ENCODE measurements around the gene MTMR10. TPM values are rescaled to one million over a fixed set of nuclear protein-coding genes. Genes with fewer than 3 reads are reported as not detected.

The MTMR10 gene
- polyA plus RNA-seq, 2 of the 4 experiments (the other 2 are of a cell fraction): 11.9 to 23.1 TPM

DNA sequence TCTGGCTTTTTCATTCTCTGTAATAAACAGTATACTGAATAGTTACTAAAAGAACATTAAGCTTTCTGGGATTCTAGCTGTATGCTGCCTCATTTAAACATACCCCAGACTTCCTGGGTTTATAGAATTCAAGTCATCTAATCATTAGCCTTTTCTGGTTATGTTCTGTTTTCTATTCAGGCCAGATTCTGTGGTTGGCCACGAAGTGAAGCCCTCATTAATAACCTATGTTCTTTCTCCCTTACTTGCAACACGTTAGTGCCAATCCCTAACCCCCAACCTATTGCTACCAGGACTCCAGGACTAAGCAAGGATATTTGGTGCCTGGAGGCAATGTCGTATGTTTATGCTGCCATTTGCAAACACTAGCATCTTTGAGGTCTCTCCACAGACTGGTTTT, 28.6 kb upstream of the MTMR10 start:
- H3K4me3 ChIP-seq: no peak overlapping the region
- POLR2A ChIA-PET: no interaction called here
- ATAC-seq (no peak), FAIRE-seq (no peak), DNase-seq (ENCODE audit: low read depth in 1 of 2, low spot score in 1 of 2) (no peak)
- 54% methylated on average over 3 of the region's 3 CpGs for WGBS (ENCODE audit: missing lambda C conversion rate)
- CTCF ChIA-PET: interaction anchor here (1.1 kb wide), 1 partner anchor 10 kb away, joined by 3 read pairs; no protein-coding TSS in a partner anchor
- no peak overlapping the region for H3K4me2 ChIP-seq
- peaks cover 17% of the 10 kb centered on the region for H3K4me1 ChIP-seq
- H3K9me3 ChIP-seq: no peaks in the 10 kb centered on the region
- H3K27ac ChIP-seq: no peak overlapping the region
- no peak for TF ChIP-seq BCL3 (IDR thresholded peaks at IDR 0.05)
- TF ChIP-seq RARB (CRISPR knock-in tag; IDR thresholded peaks at IDR 0.05): no peak
- no peak for TF ChIP-seq EHF (CRISPR knock-in tag; IDR thresholded peaks at IDR 0.05)
- TF ChIP-seq CBX2 (IDR thresholded peaks at IDR 0.05; ENCODE audit: borderline replicate concordance, low read depth): no peak

DNA sequence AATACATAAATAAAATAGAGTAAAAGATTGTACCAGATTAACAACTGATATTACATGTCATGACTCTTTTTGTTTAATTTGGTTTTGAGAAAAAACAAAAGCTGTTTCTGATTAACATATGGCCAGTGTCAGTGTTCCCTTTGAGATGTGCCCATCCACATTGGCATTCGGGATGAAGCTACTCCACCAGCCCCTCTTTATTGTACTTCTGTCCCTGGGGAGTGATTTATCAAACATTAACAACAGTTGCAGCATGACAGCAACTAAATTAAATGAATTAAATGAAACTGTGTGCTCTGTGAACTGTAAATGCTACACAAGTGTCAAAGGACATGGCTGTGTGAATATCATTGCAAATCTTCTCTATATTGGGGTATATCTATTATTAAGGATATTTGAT, 25.9 kb upstream of the MTMR10 start:
- ChIA-PET CTCF (interaction anchor here (0.7 to 1.2 kb wide), 2 partner anchors 14 to 17 kb away, joined by 3 read pairs; no protein-coding TSS in a partner anchor), POLR2A (no interaction called here)
- Histone ChIP-seq H3K9me3 (peaks cover 12% of the 10 kb centered on the region), H3K4me2 (no peak overlapping the region), H3K4me1 (no peaks in the 10 kb centered on the region; the same call in 2 of the 3 replicates), H3K27ac (no peak overlapping the region), H3K4me3 (no peak overlapping the region)
- FAIRE-seq (peak; percentile 28), ATAC-seq (no peak), DNase-seq (ENCODE audit: low read depth in 1 of 2, low spot score in 1 of 2) (no peak)
- TF ChIP-seq USF2 (IDR thresholded peaks at IDR 0.05) (no peak), RCOR1 (IDR thresholded peaks at IDR 0.05; ENCODE audit: low read depth, low read length) (no peak), CTCF (IDR thresholded peaks at IDR 0.05) (no peak), HDAC2 (IDR thresholded peaks at IDR 0.05) (no peak), ZFP36 (IDR thresholded peaks at IDR 0.05; ENCODE audit: borderline replicate concordance, partially characterized antibody) (no peak), CHD4 (IDR thresholded peaks at IDR 0.05; ENCODE audit: borderline replicate concordance) (no peak), RAD21 (conservative IDR thresholded peaks at IDR 0.05 in 1 of 2, IDR thresholded peaks at IDR 0.05 in 1 of 2) (no peak), CEBPB (IDR thresholded peaks at IDR 0.05) (no peak), FOSB (CRISPR knock-in tag; IDR thresholded peaks at IDR 0.05) (no peak), MAZ (IDR thresholded peaks at IDR 0.05; ENCODE audit: borderline replicate concordance, low read depth, low read length) (no peak)
- WGBS (ENCODE audit: missing lambda C conversion rate): 47% methylated on average over 1 of the region's 1 CpG

GRCh38 chr15:31016446-31016915, 25.1 kb upstream of the MTMR10 start:
- Histone ChIP-seq H3K4me3 (no peak overlapping the region), H3K4me2 (no peak overlapping the region), H3K27ac (no peak overlapping the region), H3K9me3 (peaks cover 20% of the 10 kb centered on the region), H3K4me1 (no peaks in the 10 kb centered on the region; the same call in 2 of the 3 replicates)
- ChIA-PET POLR2A (no interaction called here), CTCF (interaction anchor here (0.7 to 1.2 kb wide), 3 partner anchors 13 to 17 kb away, joined by 3 read pairs; no protein-coding TSS in a partner anchor)
- FAIRE-seq: no peak
- no peak for DNase-seq (ENCODE audit: low read depth in 1 of 2, low spot score in 1 of 2)
- TF ChIP-seq RAD21 (conservative IDR thresholded peaks at IDR 0.05 in 1 of 2, IDR thresholded peaks at IDR 0.05 in 1 of 2) (no peak), ZSCAN20 (CRISPR knock-in tag; IDR thresholded peaks at IDR 0.05) (no peak), ELK1 (IDR thresholded peaks at IDR 0.05; ENCODE audit: low read depth, low read length) (no peak), MAZ (IDR thresholded peaks at IDR 0.05; ENCODE audit: borderline replicate concordance, low read depth, low read length) (no peak), MAFK (IDR thresholded peaks at IDR 0.05; ENCODE audit: partially characterized antibody) (no peak), CEBPB (IDR thresholded peaks at IDR 0.05) (no peak), EP300 (IDR thresholded peaks at IDR 0.05) (no peak), TP53 (CRISPR knock-in tag; IDR thresholded peaks at IDR 0.05) (no peak), ZNF302 (CRISPR knock-in tag; IDR thresholded peaks at IDR 0.05) (no peak), ESRRA (IDR thresholded peaks at IDR 0.05; ENCODE audit: borderline replicate concordance, low read length) (no peak), NR3C1 (IDR thresholded peaks at IDR 0.05) (no peak), FOSB (CRISPR knock-in tag; IDR thresholded peaks at IDR 0.05) (no peak)
- 49% methylated on average over 3 of the region's 3 CpGs for WGBS (ENCODE audit: missing lambda C conversion rate)
- ATAC-seq: no peak

Measured in A549 (cell line).